ENCODE measurements around the gene MCM9. TPM values are rescaled to one million over a fixed set of nuclear protein-coding genes. Genes with fewer than 3 reads are reported as not detected.

MCM9 gene
- polyA plus RNA-seq, 4 donors, result 22.9 to 27.3 (median 25.2) TPM

GRCh38 chr6:118894425-118895260, 40.3 kb downstream of the MCM9 start:
- peak in 3 of 4 donors; percentile 62 to 78 (median 63) for DNase-seq (ENCODE audit: low read depth in 4 of 4, low spot score in 2 of 4)

- DNase-seq (ENCODE audit: low read depth in 4 of 4, low spot score in 2 of 4), result peak; percentile 91 to 98 (median 96)
These were observed 41.0 kb downstream of the MCM9 start, which contains the start of gene ASF1A for GRCh38 chr6:118893807-118894424. TSS of gene ASF1A (plus strand) at chr6:118894152. CDS start at chr6:118894414, 262 bp downstream.

- DNase-seq (ENCODE audit: low read depth in 4 of 4, low spot score in 2 of 4), result peak in 3 of 4 donors; percentile 54 to 98 (median 73)
These were observed 41.7 kb downstream of the MCM9 start for GRCh38 chr6:118893064-118893806.

GRCh38 chr6:118892355-118892991, 42.5 kb downstream of the MCM9 start:
- peak in 1 of 4 donors; percentile 29 for DNase-seq (ENCODE audit: low read depth in 4 of 4, low spot score in 2 of 4)

- no peak for DNase-seq (ENCODE audit: low read depth in 4 of 4, low spot score in 2 of 4)
These were observed 43.8 kb downstream of the MCM9 start for GRCh38 chr6:118890997-118891790.

- no peak for DNase-seq (ENCODE audit: low read depth in 4 of 4, low spot score in 2 of 4)
These were observed 45.8 kb downstream of the MCM9 start for GRCh38 chr6:118889163-118889562.

GRCh38 chr6:118886641-118887040, 48.3 kb downstream of the MCM9 start:
- DNase-seq (ENCODE audit: low read depth in 4 of 4, low spot score in 2 of 4), result no peak

- DNase-seq (ENCODE audit: low read depth in 4 of 4, low spot score in 2 of 4), result no peak
These were observed 52.5 kb downstream of the MCM9 start for GRCh38 chr6:118882314-118882905.

GRCh38 chr6:118881440-118882313, 53.3 kb downstream of the MCM9 start:
- DNase-seq (ENCODE audit: low read depth in 4 of 4, low spot score in 2 of 4), result no peak

- DNase-seq (ENCODE audit: low read depth in 4 of 4, low spot score in 2 of 4), result no peak
These were observed 57.2 kb downstream of the MCM9 start for GRCh38 chr6:118877806-118878205.

- DNase-seq (ENCODE audit: low read depth in 4 of 4, low spot score in 2 of 4), result no peak
These were observed 58.1 kb downstream of the MCM9 start for GRCh38 chr6:118876814-118877213.

- DNase-seq (ENCODE audit: low read depth in 4 of 4, low spot score in 2 of 4), result no peak
These were observed 58.8 kb downstream of the MCM9 start for GRCh38 chr6:118876198-118876597.

- no peak for DNase-seq (ENCODE audit: low read depth in 4 of 4, low spot score in 2 of 4)
These were observed 59.3 kb downstream of the MCM9 start for GRCh38 chr6:118875672-118876071.

- no peak for DNase-seq (ENCODE audit: low read depth in 4 of 4, low spot score in 2 of 4)
These were observed 61.7 kb downstream of the MCM9 start for GRCh38 chr6:118873239-118873638.

GRCh38 chr6:118872726-118873125, 62.2 kb downstream of the MCM9 start:
- DNase-seq (ENCODE audit: low read depth in 4 of 4, low spot score in 2 of 4), result no peak

- no peak for DNase-seq (ENCODE audit: low read depth in 4 of 4, low spot score in 2 of 4)
These were observed 62.6 kb downstream of the MCM9 start for GRCh38 chr6:118872318-118872717.

- no peak for DNase-seq (ENCODE audit: low read depth in 4 of 4, low spot score in 2 of 4)
These were observed 63.6 kb downstream of the MCM9 start for GRCh38 chr6:118871331-118871730.

- no peak for DNase-seq (ENCODE audit: low read depth in 4 of 4, low spot score in 2 of 4)
These were observed 64.9 kb downstream of the MCM9 start for GRCh38 chr6:118869894-118870589.

Data from left renal cortex interstitium (tissue), 4 donors.